Suprapubic skin (tissue), 4 donors: ENCODE data around the gene CCT8. TPM values are rescaled to one million over a fixed set of nuclear protein-coding genes. Genes with fewer than 3 reads are reported as not detected.
"Not testable (repeated sequence)": the region's sequence is repeated elsewhere in the genome, so short reads cannot be mapped to it uniquely, and the experiment has no call there.

Experiments
- DNase-seq, 2 donors: peaks; one replicate each; pipeline ENCODE4 v3.0.0-alpha.2; 2019; ENCODE audit warnings: low spot score in 2 of 2
- H3K27ac ChIP-seq: fragments of 200-600 bp; sonication (generic); one replicate; pipeline ENCODE4 v1.5.1; 2019
- H3K27me3 ChIP-seq: fragments of 200-600 bp; sonication (generic); one replicate; pipeline ENCODE4 v1.5.1; 2019
- H3K36me3 ChIP-seq: fragments of 200-600 bp; sonication (generic); one replicate; pipeline ENCODE4 v1.5.1; 2019
- H3K4me1 ChIP-seq: fragments of 200-600 bp; sonication (generic); one replicate; pipeline ENCODE4 v1.5.1; 2019
- H3K4me3 ChIP-seq: fragments of 200-600 bp; sonication (generic); one replicate; pipeline ENCODE4 v1.5.1; 2019; ENCODE audit warnings: mild to moderate bottlenecking
- H3K9me3 ChIP-seq: fragments of 200-600 bp; sonication (generic); one replicate; pipeline ENCODE4 v1.5.1; 2019
- CTCF ChIP-seq, 2 donors: fragments of 200-600 bp in 1 of 2; fragments of 450-650 bp in 1 of 2; sonication (generic) in 1 of 2; IDR thresholded peaks; one replicate each; pipeline ENCODE4 v1.5.1; 2016 to 2019; ENCODE audit warnings: antibody characterized with exemption in 2 of 2, mild to moderate bottlenecking in 1 of 2, moderate library complexity in 1 of 2
- EP300 ChIP-seq: sonication (generic); formaldehyde crosslinking; IDR thresholded peaks from one replicate; pipeline ENCODE4 v1.6.1; 2017; ENCODE audit warnings: antibody characterized with exemption
- POLR2A ChIP-seq, 2 donors: fragments of 450-650 bp; IDR thresholded peaks; one replicate each; pipeline ENCODE4 v1.6.1; 2017; ENCODE audit warnings: antibody characterized with exemption in 2 of 2, mild to moderate bottlenecking in 2 of 2, moderate library complexity in 2 of 2
- POLR2AphosphoS5 ChIP-seq, 3 donors: sonication (generic); formaldehyde crosslinking; IDR thresholded peaks; one replicate each; pipeline ENCODE4 v1.6.1; 2017; ENCODE audit warnings: antibody characterized with exemption in 3 of 3
- WGBS: methylation state at CpG from one replicate; pipeline ENCODE4 v1.1.5; 2018; 5-methylcytosine and 5-hydroxymethylcytosine counted together
- total RNA-seq, 4 donors: library from RNA; depleted of rRNA; stranded (reverse); fragments of >200 nt; gene quantifications; one replicate each; pipeline ENCODE4 v1.1.0, GENCODE V29; 2016

The CCT8 gene
- total RNA-seq, 4 donors from 2014 or later, result 92.1 to 99.8 (median 95.7) TPM

DNA sequence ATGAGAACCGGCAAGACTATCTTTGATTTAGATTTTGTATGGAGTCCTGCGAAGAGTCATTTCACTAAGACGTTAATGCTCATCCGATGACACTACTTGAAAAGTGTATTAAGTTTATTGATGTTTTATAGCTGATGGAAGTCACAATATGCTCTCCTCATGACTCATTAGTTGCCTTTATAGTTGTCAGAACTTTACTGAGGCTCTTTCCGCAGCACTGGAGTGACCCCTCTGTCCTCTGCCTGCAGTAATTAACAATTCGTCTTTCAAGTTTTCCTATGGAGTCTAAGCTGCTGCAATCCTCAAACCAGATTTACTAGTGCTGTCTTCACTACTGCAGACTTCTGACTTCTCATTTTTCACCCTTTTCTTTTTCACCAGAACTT lies 48.1 kb downstream of the CCT8 start:
- Histone ChIP-seq H3K36me3 (peaks cover 21% of the 10 kb centered on the region), H3K27me3 (no peaks in the 10 kb centered on the region), H3K4me1 (peaks cover 14% of the 10 kb centered on the region), H3K27ac (peak overlapping the region; percentile 98), H3K9me3 (no peaks in the 10 kb centered on the region), H3K4me3 (peak overlapping the region; percentile 67)
- TF ChIP-seq CTCF (IDR thresholded peaks at IDR 0.05) (no peak), EP300 (no peak), POLR2A (IDR thresholded peaks at IDR 0.05) (no peak), POLR2AphosphoS5 (IDR thresholded peaks at IDR 0.05) (no peak)
- whole genome bisulfite sequencing, result 0% methylated on average over 6 of the region's 6 CpGs
- DNase-seq, result no peak

- Histone ChIP-seq H3K4me3 (peak within 1 kb of the TSS; percentile 67), H3K27ac (peak within 1 kb of the TSS; percentile 98), H3K27me3 (no peaks in the 10 kb centered on the region), H3K36me3 (peaks cover 14% of the 10 kb centered on the region), H3K4me1 (peaks cover 18% of the 10 kb centered on the region), H3K9me3 (no peaks in the 10 kb centered on the region)
- peak; percentile 19 to 35 for TF ChIP-seq CTCF (IDR thresholded peaks at IDR 0.05)
- peak; percentile 54 to 85 (median 79) for TF ChIP-seq POLR2AphosphoS5 (IDR thresholded peaks at IDR 0.05)
- TF ChIP-seq POLR2A (IDR thresholded peaks at IDR 0.05), result no peak
- peak; percentile 97 to 98 for DNase-seq
- WGBS, result under 1% methylated on average over 32 of the region's 48 CpGs
Observed at GRCh38 chr21:29024474-29025327, 48.7 kb downstream of the CCT8 start, which contains the start of gene USP16. TSS of gene USP16 (plus strand) at chr21:29024668. CDS start at chr21:29027914, 3,246 bp downstream.

DNA sequence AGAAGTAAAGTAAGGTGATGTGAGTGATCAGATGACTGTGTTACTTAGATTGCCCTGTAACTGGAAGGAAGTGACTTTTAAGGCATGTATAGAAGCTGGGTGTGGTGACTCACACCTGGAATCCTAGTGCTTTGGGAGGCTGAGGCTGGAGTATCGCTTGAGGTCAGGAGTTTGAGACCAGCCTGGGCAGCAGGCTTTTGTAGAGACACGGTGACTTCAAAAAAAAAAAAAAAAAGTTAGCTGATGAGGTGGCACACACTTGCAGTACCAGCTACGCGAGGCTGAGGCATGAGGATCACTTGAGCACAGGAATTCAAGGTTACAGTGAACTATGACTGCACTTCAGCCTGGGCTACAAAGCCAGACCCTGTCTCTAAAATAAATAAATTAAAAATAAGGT lies 51.3 kb downstream of the CCT8 start:
- WGBS, result 87% methylated on average over 4 of the region's 4 CpGs
- no peak for DNase-seq
- TF ChIP-seq POLR2A (IDR thresholded peaks at IDR 0.05), result no peak
- TF ChIP-seq EP300, result no peak
- TF ChIP-seq POLR2AphosphoS5 (IDR thresholded peaks at IDR 0.05), result no peak
- TF ChIP-seq CTCF (IDR thresholded peaks at IDR 0.05), result no peak
- Histone ChIP-seq H3K27me3 (no peaks in the 10 kb centered on the region), H3K4me3 (no peak overlapping the region), H3K4me1 (peaks cover 36% of the 10 kb centered on the region), H3K9me3 (no peaks in the 10 kb centered on the region), H3K27ac (no peak overlapping the region), H3K36me3 (no peaks in the 10 kb centered on the region)

- no peaks in the 10 kb centered on the region for H3K36me3 ChIP-seq
- WGBS, result 17% methylated on average over 12 of the region's 12 CpGs
- peak overlapping the region; percentile 87 for H3K27ac ChIP-seq
- TF ChIP-seq POLR2AphosphoS5 (IDR thresholded peaks at IDR 0.05) (no peak), POLR2A (IDR thresholded peaks at IDR 0.05) (no peak), CTCF (IDR thresholded peaks at IDR 0.05) (no peak), EP300 (no peak)
- H3K27me3 ChIP-seq, result no peaks in the 10 kb centered on the region
- peak overlapping the region; percentile 92 for H3K4me3 ChIP-seq
- no peaks in the 10 kb centered on the region for H3K9me3 ChIP-seq
- peaks cover 23% of the 10 kb centered on the region for H3K4me1 ChIP-seq
- no peak for DNase-seq
Observed at GRCh38 chr21:29018540-29018939, 54.9 kb downstream of the CCT8 start.

DNA sequence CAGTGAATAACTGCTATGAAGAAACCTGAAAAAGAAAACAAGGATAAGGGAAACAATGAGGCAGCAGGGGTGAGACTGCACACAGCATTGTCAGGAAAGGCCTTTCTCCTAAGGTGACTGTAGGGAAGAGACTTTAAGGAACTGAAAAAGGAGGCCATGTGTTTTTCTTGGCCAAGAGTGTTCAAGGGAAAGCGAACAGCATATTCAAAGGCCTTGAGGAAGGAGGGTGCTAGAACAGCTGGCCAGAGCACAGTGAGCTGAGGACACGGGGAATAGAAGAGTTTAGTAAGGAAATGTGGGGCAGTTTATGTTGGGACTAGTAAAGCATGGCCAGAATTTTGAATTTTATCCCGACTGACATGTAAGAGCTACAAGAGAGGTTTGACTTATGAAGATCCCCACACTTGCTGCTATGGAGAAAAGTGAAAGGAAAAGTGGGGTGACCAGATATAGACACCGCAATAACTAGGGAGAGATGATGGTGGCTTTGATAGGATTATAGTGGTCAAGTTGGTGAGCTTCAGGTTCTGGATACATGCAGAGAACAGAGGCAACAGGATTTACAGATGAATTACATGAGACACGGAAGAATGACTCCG lies 55.7 kb downstream of the CCT8 start:
- 68% methylated on average over 6 of the region's 6 CpGs for WGBS

DNA sequence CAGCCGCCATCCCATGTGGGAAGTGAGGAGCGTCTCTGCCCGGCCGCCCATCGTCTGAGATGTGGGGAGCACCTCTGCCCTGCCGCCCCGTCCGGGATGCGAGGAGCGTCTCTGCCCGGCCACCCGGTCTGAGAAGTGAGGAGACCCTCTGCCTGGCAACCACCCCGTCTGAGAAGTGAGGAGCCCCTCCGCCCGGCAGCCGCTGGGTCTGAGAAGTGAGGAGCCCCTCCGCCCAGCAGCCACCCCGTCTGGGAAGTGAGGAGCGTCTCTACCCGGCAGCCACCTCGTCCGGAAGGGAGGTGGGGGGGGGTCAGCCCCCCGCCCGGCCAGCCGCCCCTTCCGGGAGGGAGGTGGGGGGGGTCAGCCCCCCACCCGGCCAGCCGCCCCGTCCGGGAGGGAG lies 62.2 kb downstream of the CCT8 start:
- not testable (repeated sequence) for H3K27me3 ChIP-seq, H3K27ac ChIP-seq, H3K9me3 ChIP-seq, H3K4me1 ChIP-seq, H3K4me3 ChIP-seq, DNase-seq
- H3K36me3 ChIP-seq, result peaks cover 22% of the 10 kb centered on the region
- WGBS, result no CpG with 5 or more reads among the region's 30 CpGs

More for the DNA sequence above, 55.7 kb downstream of the CCT8 start:
- TF ChIP-seq EP300 (no peak), CTCF (IDR thresholded peaks at IDR 0.05) (no peak), POLR2A (IDR thresholded peaks at IDR 0.05) (no peak)
- no peak overlapping the region for H3K27ac ChIP-seq
- no peak for DNase-seq
- H3K4me3 ChIP-seq, result peak overlapping the region; percentile 92
- peaks cover 23% of the 10 kb centered on the region for H3K4me1 ChIP-seq
- no peaks in the 10 kb centered on the region for H3K27me3 ChIP-seq
- H3K36me3 ChIP-seq, result no peaks in the 10 kb centered on the region
- no peaks in the 10 kb centered on the region for H3K9me3 ChIP-seq
